Stimulated activated effector memory CD8-positive, alpha-beta T cell treated with anti-CD3 and anti-CD28 coated beads, Interleukin-12 subunit alpha, Interleukin-12 subunit beta, amount 100 ng/mL, for 72 hours (primary cell): Measurements from ENCODE around the gene CPNE4.
"Not testable (repeated sequence)": the region's sequence is repeated elsewhere in the genome, so short reads cannot be mapped to it uniquely, and the experiment has no call there.

ENCODE experiments used
- ATAC-seq: fragments of 150-1000 bp; cut with Tn5 transposase; 2 replicates; pipeline ENCODE4 v1.10.0; 2021
- DNase-seq, 2 donors: peaks; one replicate each; pipeline ENCODE4 v3.0.0; 2021 to 2022; ENCODE audit warnings: low spot score in 2 of 2
- H3K27ac Mint-ChIP-seq: one replicate; pipeline ENCODE4 v1.8.0; 2022; ENCODE audit warnings: mild to moderate bottlenecking, mixed read lengths
- H3K36me3 Mint-ChIP-seq: one replicate; pipeline ENCODE4 v1.8.0; 2022; ENCODE audit warnings: mild to moderate bottlenecking, mixed read lengths
- H3K4me1 Mint-ChIP-seq: one replicate; pipeline ENCODE4 v1.8.0; 2022; ENCODE audit warnings: mixed read lengths
- H3K4me3 Mint-ChIP-seq: one replicate; pipeline ENCODE4 v1.8.0; 2022; ENCODE audit warnings: mild to moderate bottlenecking, mixed read lengths
- H3K9me3 Mint-ChIP-seq: one replicate; pipeline ENCODE4 v1.8.0; 2022; ENCODE audit warnings: mixed read lengths

CPNE4 gene

GRCh38 chr3:132034486-132035464 lies at the start of gene CPNE4:
Gene CPNE4 (minus strand): TSS chr3:132035014.
- Mint-ChIP-seq H3K4me1 (peaks cover 6% of the 10 kb centered on the region), H3K27ac (no peak within 1 kb of the TSS), H3K36me3 (no peaks in the 10 kb centered on the region), H3K9me3 (no peaks in the 10 kb centered on the region), H3K4me3 (peak within 1 kb of the TSS; percentile 8)
- ATAC-seq (peak; percentile 72), DNase-seq (peak; percentile 26 to 79)

DNA sequence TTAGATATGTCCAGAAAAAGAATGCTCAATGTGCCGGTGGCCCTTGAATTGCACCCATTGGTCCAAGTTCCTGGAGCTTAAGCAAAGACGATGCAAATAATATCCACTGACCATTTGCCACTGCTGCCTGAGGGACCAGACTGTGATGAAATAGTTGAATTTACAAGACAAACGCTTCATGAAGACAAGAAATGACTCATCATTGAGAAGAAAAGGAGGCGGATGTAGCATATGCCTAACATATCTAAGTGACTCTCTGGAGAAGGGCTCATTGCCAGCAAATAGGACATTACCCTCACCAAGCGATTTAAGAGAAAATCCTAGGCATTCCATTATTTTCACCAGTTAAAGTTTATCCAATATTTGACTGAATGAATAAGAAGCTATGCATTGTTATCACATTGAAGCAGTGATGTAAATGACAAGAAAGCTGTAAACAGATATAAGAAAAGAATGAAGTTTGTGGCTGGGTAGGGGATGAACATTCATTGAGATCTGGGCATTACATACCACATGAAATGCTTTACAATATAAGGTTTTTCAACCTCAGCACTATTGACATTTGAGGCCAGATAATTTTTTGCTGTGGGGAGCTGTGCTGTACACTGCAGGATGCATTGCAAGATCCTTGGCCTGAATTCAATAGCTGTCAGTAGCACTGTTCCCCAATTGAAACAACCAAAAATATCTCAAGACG lies 48.9 kb upstream of the CPNE4 start:
- Mint-ChIP-seq H3K36me3 (no peaks in the 10 kb centered on the region), H3K9me3 (peaks cover 4% of the 10 kb centered on the region), H3K4me3 (no peak overlapping the region), H3K4me1 (no peaks in the 10 kb centered on the region), H3K27ac (no peak overlapping the region)
- ATAC-seq (no peak), DNase-seq (no peak)

DNA sequence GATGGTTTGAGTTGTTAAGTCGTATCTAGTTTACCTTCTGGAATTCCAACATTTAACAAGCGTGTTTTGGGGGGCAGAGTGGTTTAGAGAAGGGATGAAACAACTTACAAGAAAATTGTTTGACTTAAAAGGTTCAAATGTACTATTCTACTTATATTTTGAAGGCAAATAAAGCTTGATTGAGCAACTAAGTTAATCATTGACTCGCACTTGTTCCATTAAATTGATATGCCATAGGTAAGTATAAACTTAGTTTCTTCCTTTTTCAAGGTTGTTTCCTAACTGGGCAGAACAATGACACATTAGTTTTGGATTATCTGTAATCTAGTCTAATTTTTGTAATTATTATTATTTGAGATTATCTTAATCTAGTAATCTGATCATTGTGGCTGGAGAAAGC lies 48.3 kb upstream of the CPNE4 start:
- H3K9me3 Mint-ChIP-seq, result peaks cover 4% of the 10 kb centered on the region
- H3K4me3 Mint-ChIP-seq, result no peak overlapping the region
- H3K4me1 Mint-ChIP-seq, result no peaks in the 10 kb centered on the region
- H3K36me3 Mint-ChIP-seq, result no peaks in the 10 kb centered on the region
- ATAC-seq (no peak), DNase-seq (no peak)
- H3K27ac Mint-ChIP-seq, result no peak overlapping the region

GRCh38 chr3:132079147-132079546 lies 44.3 kb upstream of the CPNE4 start:
- no peaks in the 10 kb centered on the region for H3K36me3 Mint-ChIP-seq
- no peak for DNase-seq
- ATAC-seq, result no peak

DNA sequence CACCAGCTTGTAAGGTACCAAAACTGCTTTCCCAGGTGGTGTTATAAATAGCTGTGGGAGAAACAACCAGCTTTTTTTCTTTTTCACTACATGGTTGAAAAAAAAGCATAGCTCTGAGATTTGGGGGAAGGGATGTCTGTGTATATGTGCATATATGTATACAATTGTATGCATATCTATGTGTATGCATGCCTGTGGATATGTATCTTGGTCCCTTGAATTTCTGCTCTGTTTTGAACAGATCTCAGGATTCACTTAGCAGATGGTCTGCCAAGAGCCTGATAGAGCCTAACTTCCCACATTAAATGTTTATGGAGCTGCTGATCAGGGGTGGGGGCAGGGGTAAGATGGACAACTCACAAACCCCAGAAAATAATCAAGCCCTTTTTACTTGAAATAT lies 39.0 kb upstream of the CPNE4 start:
- no peak overlapping the region for H3K4me3 Mint-ChIP-seq
- ATAC-seq (no peak), DNase-seq (no peak)
- no peaks in the 10 kb centered on the region for H3K36me3 Mint-ChIP-seq
- H3K9me3 Mint-ChIP-seq, result peaks cover 3% of the 10 kb centered on the region
- no peak overlapping the region for H3K27ac Mint-ChIP-seq
- H3K4me1 Mint-ChIP-seq, result no peaks in the 10 kb centered on the region

More at GRCh38 chr3:132079147-132079546, 44.3 kb upstream of the CPNE4 start:
- H3K4me1 Mint-ChIP-seq, result no peaks in the 10 kb centered on the region
- peaks cover 4% of the 10 kb centered on the region for H3K9me3 Mint-ChIP-seq
- H3K27ac Mint-ChIP-seq, result no peak overlapping the region
- H3K4me3 Mint-ChIP-seq, result no peak overlapping the region

DNA sequence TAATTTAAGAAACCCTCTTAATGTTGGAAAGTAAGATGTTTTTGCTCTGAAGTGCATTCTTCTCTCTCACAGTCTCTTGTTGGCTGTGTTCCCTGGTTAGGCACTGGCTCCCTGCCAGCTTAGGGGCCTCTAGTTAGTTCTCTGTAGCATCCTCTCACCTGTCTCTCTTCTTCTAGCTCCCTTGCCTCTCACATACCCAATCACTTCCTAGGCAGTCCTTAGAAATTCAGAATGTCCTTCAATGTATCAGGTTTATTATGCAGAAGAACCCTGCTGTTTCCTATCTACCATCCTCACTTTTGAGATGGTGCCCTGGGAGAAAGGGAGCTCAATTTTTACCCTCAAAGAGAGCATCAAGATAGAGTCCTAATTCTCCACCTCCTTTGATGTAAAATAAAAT lies 36.2 kb upstream of the CPNE4 start:
- no peak overlapping the region for H3K4me3 Mint-ChIP-seq
- H3K27ac Mint-ChIP-seq, result no peak overlapping the region
- DNase-seq (no peak), ATAC-seq (no peak)
- H3K36me3 Mint-ChIP-seq, result no peaks in the 10 kb centered on the region
- peaks cover 8% of the 10 kb centered on the region for H3K9me3 Mint-ChIP-seq
- H3K4me1 Mint-ChIP-seq, result no peaks in the 10 kb centered on the region

- no peak overlapping the region for H3K27ac Mint-ChIP-seq
- no peak for ATAC-seq
- no peaks in the 10 kb centered on the region for H3K4me1 Mint-ChIP-seq
- peaks cover 5% of the 10 kb centered on the region for H3K9me3 Mint-ChIP-seq
- DNase-seq, result no peak
- no peak overlapping the region for H3K4me3 Mint-ChIP-seq
- H3K36me3 Mint-ChIP-seq, result no peaks in the 10 kb centered on the region
Measured at GRCh38 chr3:132064114-132064513, 29.3 kb upstream of the CPNE4 start.

- no peak overlapping the region for H3K4me3 Mint-ChIP-seq
- no peak for DNase-seq
- H3K27ac Mint-ChIP-seq, result no peak overlapping the region
- no peaks in the 10 kb centered on the region for H3K4me1 Mint-ChIP-seq
- ATAC-seq, result no peak
- peaks cover 8% of the 10 kb centered on the region for H3K9me3 Mint-ChIP-seq
- H3K36me3 Mint-ChIP-seq, result no peaks in the 10 kb centered on the region
Measured at GRCh38 chr3:132062535-132062934, 27.7 kb upstream of the CPNE4 start.

DNA sequence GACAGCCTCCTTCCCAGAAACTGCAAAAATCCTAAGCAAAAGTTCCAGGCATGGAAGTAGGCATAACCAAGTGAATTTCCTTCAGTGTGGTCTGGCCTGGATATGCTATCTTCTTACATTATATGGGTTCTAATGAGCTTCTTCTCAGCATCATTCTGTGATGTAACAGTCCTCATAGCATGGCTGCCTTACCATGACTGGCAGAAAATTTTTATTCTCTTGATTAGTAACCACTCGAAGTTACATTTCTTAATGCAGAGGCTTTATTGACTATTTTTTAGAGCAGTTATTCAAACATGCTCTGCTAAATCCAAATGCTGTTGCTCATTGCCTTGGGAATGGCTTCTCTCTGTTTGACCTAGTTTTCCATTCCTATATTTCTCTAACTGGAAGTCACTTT lies 21.1 kb upstream of the CPNE4 start:
- H3K9me3 Mint-ChIP-seq, result peaks cover 4% of the 10 kb centered on the region
- H3K4me1 Mint-ChIP-seq, result no peaks in the 10 kb centered on the region
- no peak for ATAC-seq
- no peak for DNase-seq
- H3K27ac Mint-ChIP-seq, result no peak overlapping the region
- H3K4me3 Mint-ChIP-seq, result no peak overlapping the region
- H3K36me3 Mint-ChIP-seq, result no peaks in the 10 kb centered on the region

- no peak overlapping the region for H3K4me3 Mint-ChIP-seq
- no peak overlapping the region for H3K27ac Mint-ChIP-seq
- DNase-seq (no peak), ATAC-seq (no peak)
- H3K9me3 Mint-ChIP-seq, result peaks cover 6% of the 10 kb centered on the region
- H3K36me3 Mint-ChIP-seq, result no peaks in the 10 kb centered on the region
- H3K4me1 Mint-ChIP-seq, result no peaks in the 10 kb centered on the region
Measured at GRCh38 chr3:132047209-132047608, 12.4 kb upstream of the CPNE4 start.

GRCh38 chr3:132044874-132045273 lies 10.1 kb upstream of the CPNE4 start:
- H3K4me3 Mint-ChIP-seq, H3K9me3 Mint-ChIP-seq, ATAC-seq, DNase-seq, H3K36me3 Mint-ChIP-seq, H3K27ac Mint-ChIP-seq, H3K4me1 Mint-ChIP-seq: not testable (repeated sequence)

DNA sequence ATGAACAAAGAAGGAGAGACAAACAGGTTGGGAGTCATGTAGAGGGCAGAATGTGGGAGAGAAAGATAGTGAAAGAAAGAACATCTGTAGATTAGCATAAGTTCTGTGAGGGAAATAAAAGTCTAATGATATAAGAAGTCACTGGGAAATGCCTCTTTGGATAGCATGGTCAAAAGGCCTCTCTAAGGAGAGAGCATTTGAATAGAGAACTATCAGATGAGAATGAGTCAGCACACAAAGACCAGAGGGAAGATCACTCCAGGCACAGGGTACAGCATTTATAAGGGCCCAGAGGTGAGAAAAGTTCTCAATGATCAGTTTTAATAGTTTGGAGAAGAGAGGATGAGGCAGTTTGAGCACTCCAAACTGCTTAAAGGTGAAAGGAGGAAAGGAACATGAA lies 7.9 kb upstream of the CPNE4 start:
- ATAC-seq (no peak), DNase-seq (no peak)
- H3K36me3 Mint-ChIP-seq, result no peaks in the 10 kb centered on the region
- no peaks in the 10 kb centered on the region for H3K4me1 Mint-ChIP-seq
- no peaks in the 10 kb centered on the region for H3K9me3 Mint-ChIP-seq
- H3K27ac Mint-ChIP-seq, result no peak overlapping the region
- H3K4me3 Mint-ChIP-seq, result no peak overlapping the region

- DNase-seq, result no peak
- Mint-ChIP-seq H3K9me3 (no peaks in the 10 kb centered on the region), H3K4me3 (no peak overlapping the region), H3K27ac (no peak overlapping the region), H3K36me3 (no peaks in the 10 kb centered on the region), H3K4me1 (peaks cover 6% of the 10 kb centered on the region)
- ATAC-seq, result no peak
Measured at GRCh38 chr3:132038198-132038825, 3.5 kb upstream of the CPNE4 start.

GRCh38 chr3:132037581-132037980 lies 2.8 kb upstream of the CPNE4 start:
- H3K9me3 Mint-ChIP-seq, result no peaks in the 10 kb centered on the region
- ATAC-seq (no peak), DNase-seq (no peak)
- H3K4me1 Mint-ChIP-seq, result peaks cover 6% of the 10 kb centered on the region
- H3K4me3 Mint-ChIP-seq, result no peak overlapping the region
- no peaks in the 10 kb centered on the region for H3K36me3 Mint-ChIP-seq
- no peak overlapping the region for H3K27ac Mint-ChIP-seq

DNA sequence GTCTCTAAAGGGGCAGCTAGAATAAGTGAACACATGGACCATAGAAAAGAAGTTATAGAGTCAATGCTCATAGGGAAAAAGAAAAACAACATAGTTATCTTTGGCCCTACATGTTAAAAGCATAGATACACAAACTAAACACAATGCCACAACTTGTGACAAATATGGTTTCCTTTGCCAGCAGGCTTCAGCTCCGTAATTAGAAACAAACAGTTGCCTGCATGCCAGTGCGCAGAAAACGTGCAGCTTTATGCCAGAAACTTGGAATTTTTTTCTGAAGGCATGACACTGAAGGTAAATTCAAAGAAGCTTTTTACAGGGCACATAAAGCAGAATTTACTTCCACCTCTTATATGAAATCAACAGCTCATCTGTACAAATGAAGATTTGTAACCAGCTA lies 2.2 kb upstream of the CPNE4 start:
- H3K4me1 Mint-ChIP-seq, result peaks cover 6% of the 10 kb centered on the region
- H3K36me3 Mint-ChIP-seq, result no peaks in the 10 kb centered on the region
- H3K9me3 Mint-ChIP-seq, result no peaks in the 10 kb centered on the region
- no peak for ATAC-seq
- H3K4me3 Mint-ChIP-seq, result no peak overlapping the region
- DNase-seq, result no peak
- H3K27ac Mint-ChIP-seq, result no peak overlapping the region
